ENCODE measurements around the gene ZGPAT. TPM values are rescaled to one million over a fixed set of nuclear protein-coding genes. Genes with fewer than 3 reads are reported as not detected.

Gene ZGPAT
- total RNA-seq, 2 experiments from 2014 or later, result 15.3 to 21.9 TPM

DNA sequence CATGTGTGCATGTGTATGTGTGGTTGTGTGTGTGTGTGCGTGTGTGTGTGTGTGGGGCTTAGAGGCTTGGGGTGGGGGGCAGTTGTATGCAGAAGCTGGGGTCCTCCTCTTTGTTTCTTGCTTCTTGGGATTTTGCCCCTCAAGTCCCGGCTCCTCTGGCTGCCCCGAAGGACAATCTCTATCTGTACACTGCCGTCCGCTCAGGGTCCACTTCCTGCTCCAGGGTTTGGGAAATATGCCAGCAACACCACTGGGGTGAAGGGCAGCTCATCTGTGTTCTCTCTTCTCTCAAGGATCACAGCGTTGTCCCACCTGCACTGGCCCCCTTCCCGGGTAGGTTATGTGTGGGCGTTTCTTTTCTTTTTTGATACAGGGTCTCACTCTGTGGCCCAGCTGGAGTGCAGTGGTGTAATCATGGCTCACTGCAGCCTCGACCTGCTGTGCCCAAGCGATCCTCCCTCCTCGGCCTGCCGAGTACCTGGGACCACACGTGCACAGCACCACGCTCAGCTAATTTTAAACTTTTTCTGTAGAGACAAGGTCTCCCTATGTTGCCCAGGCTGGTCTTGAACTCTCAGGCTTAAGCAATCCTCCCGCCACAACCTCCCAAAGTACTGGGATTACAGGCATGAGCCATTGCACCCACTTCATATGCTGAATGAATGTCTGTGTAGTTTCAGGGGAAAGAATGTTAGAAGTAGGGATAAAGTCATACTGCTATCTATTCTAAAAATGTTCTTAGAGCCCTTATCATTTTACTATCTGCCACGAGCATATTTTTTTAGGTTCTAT lies 57.4 kb downstream of the ZGPAT start:
- no peak for ATAC-seq
- DNase-seq, result no peak
- Mint-ChIP-seq H3K9me3 (ENCODE audit: low read depth) (no peaks in the 10 kb centered on the region), H3K4me3 (no peak overlapping the region), H3K36me3 (ENCODE audit: low read depth) (no peaks in the 10 kb centered on the region), H3K4me1 (no peaks in the 10 kb centered on the region), H3K27ac (no peak overlapping the region), H3K27me3 (no peaks in the 10 kb centered on the region)
- ChIA-PET POLR2A (no interaction called here), CTCF (interaction anchor here (0.6 to 1.1 kb wide), 2 partner anchors 152 to 212 kb away, joined by 3 to 5 read pairs; no protein-coding TSS in a partner anchor)
- intact Hi-C loops (cut with DNase I, micrococcal nuclease), result no loop called here

DNA sequence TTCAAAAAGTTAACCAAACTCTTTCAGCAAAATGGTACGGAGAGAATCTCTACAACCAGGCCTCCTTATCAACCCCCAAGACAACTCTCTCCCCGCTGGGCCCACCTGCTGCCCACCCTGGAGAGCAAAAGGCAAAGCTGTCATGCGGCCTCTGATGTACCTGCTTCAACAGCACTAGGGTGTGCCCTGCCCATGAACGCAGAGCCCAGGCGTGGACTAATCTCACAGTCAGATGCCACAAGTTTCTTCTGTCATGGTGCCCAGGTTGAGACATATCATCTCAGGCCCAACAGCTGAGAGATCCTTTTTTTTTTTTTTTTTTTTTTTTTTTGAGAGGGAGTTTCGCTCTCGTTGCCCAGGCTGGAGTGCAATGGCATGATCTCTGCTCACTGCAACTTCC lies 58.1 kb downstream of the ZGPAT start:
- ChIA-PET POLR2A (no interaction called here), CTCF (interaction anchor here (0.6 to 1.1 kb wide), 2 partner anchors 151 to 211 kb away, joined by 3 to 5 read pairs; no protein-coding TSS in a partner anchor)
- Mint-ChIP-seq H3K27me3 (no peaks in the 10 kb centered on the region), H3K9me3 (ENCODE audit: low read depth) (no peaks in the 10 kb centered on the region), H3K36me3 (ENCODE audit: low read depth) (no peaks in the 10 kb centered on the region), H3K4me1 (no peaks in the 10 kb centered on the region), H3K4me3 (no peak overlapping the region), H3K27ac (no peak overlapping the region)
- ATAC-seq, result no peak
- intact Hi-C loops (cut with DNase I, micrococcal nuclease), result no loop called here
- DNase-seq, result no peak

DNA sequence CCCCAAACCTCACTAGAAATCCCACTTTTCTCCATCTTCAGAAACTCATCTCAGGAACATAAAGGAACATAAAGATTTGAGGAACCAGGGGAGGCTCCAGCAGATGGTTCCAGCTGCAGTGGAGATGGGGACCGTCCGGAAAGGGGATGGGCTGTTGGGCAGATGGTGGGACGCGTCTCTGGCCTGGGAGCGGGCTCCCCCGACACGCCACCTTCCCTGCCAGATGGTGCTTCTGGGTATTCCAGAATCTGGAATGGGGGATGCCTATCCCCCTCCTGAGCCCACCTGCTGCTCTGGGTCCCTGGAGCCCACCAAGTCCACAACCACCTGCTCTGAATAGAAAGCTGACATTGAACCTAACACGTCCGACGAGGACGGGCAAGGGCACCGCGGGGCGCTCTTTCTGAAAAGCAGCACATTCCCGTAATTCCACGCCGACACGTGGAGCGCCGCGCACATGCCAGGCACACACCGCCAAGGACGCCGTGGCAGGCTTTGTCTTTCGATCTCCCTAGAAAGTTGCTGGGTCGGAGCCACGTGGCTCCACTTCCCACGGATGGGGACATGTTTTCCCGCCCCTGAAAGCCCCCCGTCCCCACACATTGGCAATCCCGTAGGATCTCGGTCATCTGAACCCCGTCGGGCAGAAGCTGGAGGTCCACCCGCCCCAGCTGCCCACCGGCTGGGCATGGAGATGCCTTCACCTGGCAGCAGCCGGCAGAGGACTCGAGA lies 59.0 kb downstream of the ZGPAT start:
- ChIA-PET POLR2A (interaction anchor here (0.6 kb wide), 1 partner anchor 43 kb away, joined by 3 read pairs; no protein-coding TSS in a partner anchor), CTCF (interaction anchor here (0.6 to 1.3 kb wide), 2 partner anchors 19 to 384 kb away, joined by 3 to 4 read pairs; no protein-coding TSS in a partner anchor)
- no peak overlapping the region for H3K27ac Mint-ChIP-seq
- no peak overlapping the region for H3K4me3 Mint-ChIP-seq
- ATAC-seq (no peak), DNase-seq (no peak)
- intact Hi-C loops (cut with DNase I, micrococcal nuclease), result no loop called here
- H3K9me3 Mint-ChIP-seq (ENCODE audit: low read depth), result no peaks in the 10 kb centered on the region
- H3K27me3 Mint-ChIP-seq, result no peaks in the 10 kb centered on the region
- H3K4me1 Mint-ChIP-seq, result no peaks in the 10 kb centered on the region
- H3K36me3 Mint-ChIP-seq (ENCODE audit: low read depth), result no peaks in the 10 kb centered on the region

DNA sequence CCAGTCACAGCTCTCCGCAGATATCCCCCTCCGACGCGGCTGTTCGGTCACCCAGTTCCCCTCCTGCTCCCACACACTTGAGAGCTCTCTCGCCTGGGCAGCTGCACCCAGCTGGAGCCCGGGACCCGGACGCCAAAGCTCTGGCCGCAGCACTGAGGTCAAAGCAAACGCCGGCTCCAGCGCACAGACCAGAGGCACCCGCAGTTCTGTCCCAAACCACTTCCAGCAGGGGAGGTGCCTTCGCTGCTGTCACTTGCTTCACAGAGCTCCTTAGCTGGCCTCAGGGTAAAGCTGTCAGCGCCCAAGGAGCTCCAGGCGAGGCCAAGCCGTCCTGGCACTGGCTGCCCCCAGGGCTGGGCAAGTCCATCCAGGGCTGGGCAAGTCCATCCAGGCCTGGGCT lies 59.6 kb downstream of the ZGPAT start:
- ChIA-PET POLR2A (no interaction called here), CTCF (interaction anchor here (0.6 to 1.3 kb wide), 2 partner anchors 19 to 383 kb away, joined by 3 to 4 read pairs; no protein-coding TSS in a partner anchor)
- intact Hi-C loops (cut with DNase I, micrococcal nuclease), result no loop called here
- DNase-seq, result no peak
- Mint-ChIP-seq H3K27ac (no peak overlapping the region), H3K36me3 (ENCODE audit: low read depth) (no peaks in the 10 kb centered on the region), H3K27me3 (no peaks in the 10 kb centered on the region), H3K4me1 (no peaks in the 10 kb centered on the region), H3K4me3 (no peak overlapping the region), H3K9me3 (ENCODE audit: low read depth) (no peaks in the 10 kb centered on the region)
- ATAC-seq, result no peak

DNA sequence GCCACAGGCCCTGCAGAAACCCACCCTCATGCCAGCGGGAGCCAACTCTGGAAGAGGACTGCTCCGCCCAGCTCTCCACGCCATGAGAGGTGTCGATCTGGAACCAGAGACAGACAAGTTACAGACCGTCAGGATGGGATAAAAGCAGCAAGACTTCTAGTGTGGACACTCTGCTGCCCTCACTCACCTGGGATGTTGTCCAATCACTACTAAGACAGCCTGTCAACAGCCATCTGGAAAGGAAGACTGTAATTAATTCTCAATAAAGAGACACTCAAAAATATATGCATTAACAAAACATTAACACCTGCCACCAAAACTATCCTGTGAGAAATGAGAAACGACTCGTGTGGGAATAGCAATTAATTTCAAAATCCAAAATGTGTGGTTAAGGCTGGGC lies 60.0 kb downstream of the ZGPAT start:
- ChIA-PET POLR2A (no interaction called here), CTCF (interaction anchor here (0.7 to 1.3 kb wide), 2 partner anchors 18 to 91 kb away, joined by 4 read pairs; no protein-coding TSS in a partner anchor)
- H3K36me3 Mint-ChIP-seq (ENCODE audit: low read depth), result no peaks in the 10 kb centered on the region
- no peaks in the 10 kb centered on the region for H3K4me1 Mint-ChIP-seq
- DNase-seq (no peak), ATAC-seq (no peak)
- H3K4me3 Mint-ChIP-seq, result no peak overlapping the region
- H3K27me3 Mint-ChIP-seq, result no peaks in the 10 kb centered on the region
- intact Hi-C loops (cut with DNase I, micrococcal nuclease), result no loop called here
- H3K9me3 Mint-ChIP-seq (ENCODE audit: low read depth), result no peaks in the 10 kb centered on the region
- no peak overlapping the region for H3K27ac Mint-ChIP-seq

DNA sequence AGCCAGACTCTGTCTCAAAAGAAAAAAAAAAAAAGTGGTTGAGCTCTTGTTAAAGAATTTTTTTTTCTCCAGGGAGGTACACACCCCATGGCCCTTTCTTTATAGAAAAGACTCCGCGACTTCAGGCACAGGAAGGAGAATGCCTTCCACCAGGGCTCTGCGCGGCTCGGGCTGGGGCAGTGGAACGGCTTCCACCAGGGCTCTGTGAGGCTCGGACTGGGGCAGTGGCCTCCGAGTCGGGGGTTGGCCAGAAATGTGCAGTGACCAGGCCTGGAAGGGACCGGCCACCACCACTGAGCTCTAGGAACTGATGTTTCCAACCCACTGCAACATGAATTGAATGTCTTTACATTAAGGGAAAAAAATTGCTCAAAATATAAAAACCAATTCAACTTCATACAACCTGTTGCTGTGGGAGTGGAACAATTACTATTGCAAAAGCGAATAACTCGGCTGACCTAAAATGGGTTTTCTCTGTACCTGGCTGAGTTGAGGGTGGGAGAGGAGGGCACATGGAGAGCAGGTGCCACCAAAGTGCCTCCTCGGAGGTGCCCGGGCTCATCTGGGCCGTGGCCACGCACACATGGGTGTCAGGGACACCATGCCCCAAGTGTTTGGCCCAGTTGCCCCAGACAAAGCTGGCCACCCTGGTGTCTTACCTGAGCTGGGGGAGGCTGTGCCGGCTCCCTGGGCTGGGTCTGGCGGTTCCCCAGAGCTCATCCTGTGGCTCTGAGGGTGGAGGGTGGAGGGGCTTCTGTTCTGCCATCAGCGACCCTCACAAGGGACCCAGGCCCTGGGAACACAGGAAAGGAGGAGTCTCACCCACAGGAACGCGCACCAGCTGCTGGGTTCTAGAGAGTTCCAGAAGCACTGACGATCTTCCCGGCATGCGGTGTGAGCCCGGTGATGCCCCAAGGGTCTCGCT lies 61.0 kb downstream of the ZGPAT start:
- Mint-ChIP-seq H3K27me3 (no peaks in the 10 kb centered on the region), H3K36me3 (ENCODE audit: low read depth) (no peaks in the 10 kb centered on the region), H3K4me1 (no peaks in the 10 kb centered on the region), H3K9me3 (ENCODE audit: low read depth) (no peaks in the 10 kb centered on the region), H3K4me3 (no peak overlapping the region), H3K27ac (no peak overlapping the region)
- intact Hi-C loops (cut with DNase I, micrococcal nuclease), result no loop called here
- DNase-seq (no peak), ATAC-seq (no peak)
- POLR2A ChIA-PET, result no interaction called here
- CTCF ChIA-PET, result interaction anchor here (0.7 to 1.2 kb wide), 5 partner anchors 15 to 90 kb away, joined by 3 to 4 read pairs (median 4); no protein-coding TSS in a partner anchor

DNA sequence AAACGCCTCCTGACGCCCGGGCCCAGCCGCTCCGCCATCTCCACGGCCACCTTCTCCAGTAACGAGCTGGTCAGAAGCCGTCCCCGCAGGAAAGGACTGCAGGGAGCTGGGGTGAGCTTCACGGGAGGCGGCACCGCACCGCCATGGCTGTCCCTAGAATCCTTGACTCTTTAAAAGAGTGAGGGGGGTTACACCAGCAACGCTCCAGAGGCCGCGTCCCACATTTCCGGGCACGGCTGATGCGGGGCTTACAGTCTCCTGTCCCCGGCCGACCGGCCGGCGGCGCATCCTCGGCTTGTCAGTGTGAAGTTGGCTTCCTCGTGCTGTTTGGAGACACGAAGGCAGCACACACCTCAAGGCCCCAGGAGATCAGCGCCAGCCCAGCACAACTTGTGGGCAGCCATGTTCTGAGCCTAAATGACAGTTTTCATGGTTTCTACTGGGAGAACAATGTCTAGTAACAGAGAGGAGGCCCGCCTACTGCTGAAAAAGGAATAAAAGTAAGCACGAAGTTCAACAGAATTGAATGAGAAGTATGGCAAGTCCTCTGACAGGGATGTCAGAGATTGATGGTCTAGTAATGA lies 62.1 kb downstream of the ZGPAT start:
- DNase-seq (no peak), ATAC-seq (no peak)
- ChIA-PET CTCF (interaction anchor here (0.7 to 1.2 kb wide), 4 partner anchors 14 to 25 kb away, joined by 3 to 4 read pairs (median 4); no protein-coding TSS in a partner anchor), POLR2A (no interaction called here)
- intact Hi-C loops (cut with DNase I, micrococcal nuclease), result no loop called here
- Mint-ChIP-seq H3K4me3 (no peak overlapping the region), H3K9me3 (ENCODE audit: low read depth) (no peaks in the 10 kb centered on the region), H3K27me3 (no peaks in the 10 kb centered on the region), H3K27ac (no peak overlapping the region), H3K36me3 (ENCODE audit: low read depth) (no peaks in the 10 kb centered on the region), H3K4me1 (peaks cover 6% of the 10 kb centered on the region)

DNA sequence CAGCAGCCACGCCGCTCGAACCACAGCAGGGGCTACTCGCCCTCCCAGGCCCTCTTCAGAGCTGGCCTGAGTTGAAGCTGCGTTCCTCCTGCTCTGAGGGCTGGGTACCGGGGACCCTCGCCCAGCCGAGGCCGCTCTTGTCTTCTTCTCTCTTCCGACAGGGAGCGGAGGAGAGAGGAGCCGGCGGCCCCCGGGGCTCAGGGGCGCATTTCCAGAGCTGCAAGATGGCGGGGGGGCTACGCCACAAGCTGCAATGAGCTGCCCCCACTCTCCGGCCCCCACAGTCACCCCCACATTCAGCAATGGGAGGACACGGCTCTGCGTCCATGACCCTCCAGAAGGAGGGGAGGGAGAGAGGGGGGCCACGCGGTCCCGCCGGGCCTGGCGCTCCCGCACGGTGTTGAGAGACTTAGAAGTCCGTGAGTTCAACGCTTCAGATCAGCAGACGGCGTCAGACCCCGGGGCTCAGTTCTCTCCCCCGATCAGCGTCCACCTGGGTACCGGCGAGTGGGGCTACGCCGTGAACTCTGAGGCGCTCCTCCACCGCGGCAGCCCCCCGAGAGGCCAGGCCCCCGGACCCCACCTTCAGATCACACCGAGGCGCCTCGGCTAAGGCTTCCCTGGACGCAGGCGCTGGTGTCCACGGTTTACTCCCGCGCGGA lies 63.3 kb downstream of the ZGPAT start:
- H3K27ac Mint-ChIP-seq, result no peak overlapping the region
- H3K27me3 Mint-ChIP-seq, result no peaks in the 10 kb centered on the region
- peaks cover 6% of the 10 kb centered on the region for H3K4me1 Mint-ChIP-seq
- no peaks in the 10 kb centered on the region for H3K9me3 Mint-ChIP-seq (ENCODE audit: low read depth)
- no peak overlapping the region for H3K4me3 Mint-ChIP-seq
- intact Hi-C loops (cut with DNase I, micrococcal nuclease), result no loop called here
- no peak for ATAC-seq
- no peaks in the 10 kb centered on the region for H3K36me3 Mint-ChIP-seq (ENCODE audit: low read depth)
- CTCF ChIA-PET, result no interaction called here
- POLR2A ChIA-PET, result no interaction called here
- DNase-seq, result no peak

DNA sequence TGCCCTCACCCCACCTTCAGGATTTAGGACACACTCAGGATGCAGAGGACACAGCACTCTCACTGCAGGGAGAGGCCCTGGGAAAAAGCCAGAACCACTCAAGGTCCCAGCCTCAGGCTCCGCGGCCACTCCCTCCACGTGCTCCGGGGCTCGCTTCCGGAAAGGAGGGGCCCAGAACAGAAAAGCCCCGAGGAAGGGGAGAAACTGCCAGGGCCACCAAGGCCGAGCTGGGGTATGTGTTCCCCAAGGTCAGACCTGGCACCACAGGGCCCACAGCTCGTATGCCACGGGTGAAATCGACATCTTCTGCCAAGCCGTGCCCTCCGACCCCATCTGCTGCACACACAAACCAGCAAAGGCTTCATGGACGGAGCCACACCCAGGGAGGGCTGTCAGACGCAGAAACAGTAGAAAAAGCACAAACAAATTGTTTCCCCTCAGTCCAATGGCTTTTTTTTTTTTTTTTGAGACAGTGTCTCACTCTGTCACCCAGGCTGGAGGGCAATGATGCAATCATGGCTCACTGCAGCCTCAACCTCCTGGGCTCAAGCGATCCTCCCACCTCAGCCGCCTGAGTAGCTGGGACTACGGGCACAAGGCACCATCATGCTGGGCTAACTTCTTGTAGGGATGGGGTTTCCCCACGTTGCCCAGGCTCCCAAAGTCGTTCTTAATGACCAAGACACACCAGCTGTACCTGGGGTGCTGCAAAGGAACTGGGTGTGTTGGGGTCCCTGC lies 65.1 kb downstream of the ZGPAT start:
- ATAC-seq (no peak), DNase-seq (no peak)
- Mint-ChIP-seq H3K27ac (no peak overlapping the region), H3K27me3 (no peaks in the 10 kb centered on the region), H3K36me3 (ENCODE audit: low read depth) (no peaks in the 10 kb centered on the region), H3K4me1 (peaks cover 6% of the 10 kb centered on the region), H3K9me3 (ENCODE audit: low read depth) (no peaks in the 10 kb centered on the region), H3K4me3 (no peak overlapping the region)
- ChIA-PET CTCF (interaction anchor here (0.6 to 0.8 kb wide), 2 partner anchors 10 to 558 kb away, joined by 3 read pairs; no protein-coding TSS in a partner anchor), POLR2A (no interaction called here)
- intact Hi-C loops (cut with DNase I, micrococcal nuclease), result no loop called here

DNA sequence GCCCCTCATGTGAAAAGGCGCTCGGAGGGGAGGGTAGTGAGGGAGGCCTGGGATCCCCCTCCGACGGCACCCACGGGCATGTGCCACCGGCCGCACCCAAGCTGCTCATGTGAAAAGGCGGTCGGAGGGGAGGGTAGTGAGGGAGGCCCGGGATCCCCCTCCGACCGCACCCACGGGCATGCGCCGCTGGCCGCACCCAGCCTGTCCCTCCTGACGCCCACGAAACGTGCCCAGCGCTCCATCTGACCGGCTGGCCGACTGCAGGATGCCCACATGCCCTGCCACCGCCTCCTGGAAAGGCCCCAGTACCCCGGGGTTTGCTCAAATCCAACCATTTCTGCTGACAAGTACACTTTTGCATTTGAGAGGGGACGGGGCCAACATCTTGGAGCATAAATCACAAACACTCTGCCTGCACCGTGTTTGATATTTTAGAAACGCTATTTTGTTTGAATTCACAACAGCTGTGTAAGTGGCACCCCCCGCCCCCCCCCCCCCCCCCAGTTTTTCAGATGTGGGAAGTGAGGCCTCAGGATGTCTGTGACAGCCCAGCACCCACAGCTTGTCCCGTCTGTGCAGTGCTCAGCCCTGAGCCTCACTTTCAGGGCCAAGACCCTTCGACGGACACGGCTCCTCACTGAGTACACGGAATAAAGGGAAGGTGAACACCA lies 65.9 kb downstream of the ZGPAT start:
- no peak for ATAC-seq
- no peak for DNase-seq
- no peaks in the 10 kb centered on the region for H3K36me3 Mint-ChIP-seq (ENCODE audit: low read depth)
- no peaks in the 10 kb centered on the region for H3K9me3 Mint-ChIP-seq (ENCODE audit: low read depth)
- peaks cover 6% of the 10 kb centered on the region for H3K4me1 Mint-ChIP-seq
- intact Hi-C loops (cut with DNase I, micrococcal nuclease), result no loop called here
- H3K27me3 Mint-ChIP-seq, result no peaks in the 10 kb centered on the region
- POLR2A ChIA-PET, result no interaction called here
- no peak overlapping the region for H3K4me3 Mint-ChIP-seq
- H3K27ac Mint-ChIP-seq, result no peak overlapping the region
- CTCF ChIA-PET, result interaction anchor here (0.6 to 3.8 kb wide), 4 partner anchors 10 to 559 kb away, joined by 3 to 12 read pairs (median 3); no protein-coding TSS in a partner anchor
